ENCODE measurements around the gene KDM3B. TPM values are rescaled to one million over a fixed set of nuclear protein-coding genes. Genes with fewer than 3 reads are reported as not detected.

The KDM3B gene
- total RNA-seq, 1 donor from 2014 or later, result 96.1 TPM

DNA sequence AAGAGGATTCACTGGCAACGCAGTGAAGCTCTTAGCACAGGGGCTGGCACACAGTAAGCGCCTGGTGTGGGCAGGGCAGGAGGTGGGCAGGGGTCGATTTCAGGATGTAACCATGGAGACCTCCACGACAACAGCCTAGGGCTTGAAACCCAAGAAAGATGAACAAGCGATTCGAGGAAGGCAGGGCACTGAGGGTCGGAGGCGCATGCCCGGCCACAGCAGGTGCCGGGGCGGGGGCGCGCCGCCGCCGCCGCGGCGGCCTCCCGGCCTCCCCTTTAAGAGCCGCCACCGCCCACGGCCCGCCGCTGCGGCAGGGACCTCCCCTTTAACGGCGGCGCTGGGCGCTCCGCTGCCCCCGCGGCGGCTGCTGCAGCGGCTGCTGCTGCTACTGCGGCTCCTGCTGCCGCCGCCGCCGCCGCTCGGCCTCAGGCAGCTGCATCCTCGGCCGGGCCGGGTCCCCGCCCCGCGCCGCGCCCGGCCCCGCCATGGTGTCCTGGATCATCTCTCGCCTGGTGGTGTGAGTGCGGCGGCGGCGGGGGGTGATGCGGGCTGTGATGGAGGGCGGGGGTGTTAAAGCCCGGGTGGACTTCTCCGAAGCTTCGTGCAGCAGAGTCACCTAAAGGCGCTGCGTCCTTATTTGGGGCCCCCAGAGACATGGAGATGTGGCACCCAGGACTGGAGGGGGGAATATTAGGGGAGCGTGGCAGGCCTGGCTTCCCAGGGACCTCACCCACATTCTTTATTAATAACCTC is 86.4 kb downstream of the KDM3B start, which contains the start of gene REEP2:
REEP2 (plus strand) TSS at position 334 of the 753 bp plus-strand sequence; CDS start at position 486, 152 bp downstream.
- TF ChIP-seq, protein P1, sequence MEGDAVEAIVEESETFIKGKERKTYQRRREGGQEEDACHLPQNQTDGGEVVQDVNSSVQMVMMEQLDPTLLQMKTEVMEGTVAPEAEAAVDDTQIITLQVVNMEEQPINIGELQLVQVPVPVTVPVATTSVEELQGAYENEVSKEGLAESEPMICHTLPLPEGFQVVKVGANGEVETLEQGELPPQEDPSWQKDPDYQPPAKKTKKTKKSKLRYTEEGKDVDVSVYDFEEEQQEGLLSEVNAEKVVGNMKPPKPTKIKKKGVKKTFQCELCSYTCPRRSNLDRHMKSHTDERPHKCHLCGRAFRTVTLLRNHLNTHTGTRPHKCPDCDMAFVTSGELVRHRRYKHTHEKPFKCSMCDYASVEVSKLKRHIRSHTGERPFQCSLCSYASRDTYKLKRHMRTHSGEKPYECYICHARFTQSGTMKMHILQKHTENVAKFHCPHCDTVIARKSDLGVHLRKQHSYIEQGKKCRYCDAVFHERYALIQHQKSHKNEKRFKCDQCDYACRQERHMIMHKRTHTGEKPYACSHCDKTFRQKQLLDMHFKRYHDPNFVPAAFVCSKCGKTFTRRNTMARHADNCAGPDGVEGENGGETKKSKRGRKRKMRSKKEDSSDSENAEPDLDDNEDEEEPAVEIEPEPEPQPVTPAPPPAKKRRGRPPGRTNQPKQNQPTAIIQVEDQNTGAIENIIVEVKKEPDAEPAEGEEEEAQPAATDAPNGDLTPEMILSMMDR (IDR thresholded peaks at IDR 0.05; ENCODE audit: unreplicated experiment), result no peak
- Mint-ChIP-seq H3K4me3 (peak within 1 kb of the TSS; percentile 75), H3K9me3 (no peaks in the 10 kb centered on the region), H3K36me3 (peaks cover 13% of the 10 kb centered on the region), H3K4me1 (peaks cover 16% of the 10 kb centered on the region), H3K27me3 (ENCODE audit: low read depth) (no peaks in the 10 kb centered on the region), H3K27ac (peak within 1 kb of the TSS; percentile 72)
- peak in 1 of 2 experiments; percentile 68 for DNase-seq (ENCODE audit: low spot score in 2 of 2, unreplicated experiment in 2 of 2)

DNA sequence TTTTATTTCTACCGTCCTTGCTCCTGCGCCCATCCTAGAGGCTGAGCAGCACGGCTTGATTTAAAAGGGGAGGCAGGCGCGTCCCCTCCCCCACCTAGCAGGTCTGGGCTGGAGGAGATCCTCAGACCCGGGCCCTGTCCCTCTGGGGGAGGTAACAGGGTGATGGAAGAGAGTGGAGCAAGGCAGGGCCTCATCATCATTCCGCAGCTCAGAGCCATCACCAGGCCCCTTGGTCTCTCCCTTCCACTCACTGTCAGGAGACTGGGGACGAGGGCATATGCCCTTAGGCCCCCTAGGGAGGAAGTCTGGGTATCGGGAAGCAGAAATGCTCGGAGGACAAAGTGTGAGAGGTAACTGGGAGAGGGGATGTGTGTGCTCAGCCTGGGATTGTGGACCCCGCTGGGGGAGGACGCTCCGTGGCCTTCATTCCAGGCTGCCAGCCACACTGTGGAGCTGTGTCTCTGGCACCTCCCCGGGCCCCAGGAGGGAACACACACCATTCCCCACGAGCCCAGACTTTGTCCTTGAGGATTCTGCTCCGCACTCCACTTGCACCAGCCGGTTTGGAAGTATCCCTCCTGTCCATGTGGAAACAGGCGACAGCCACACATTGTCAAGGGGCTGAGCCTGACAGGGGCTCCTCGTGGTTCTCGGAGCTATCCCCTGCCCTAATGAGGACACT is 87.1 kb downstream of the KDM3B start:
- Mint-ChIP-seq H3K27ac (peak overlapping the region; percentile 72), H3K36me3 (peaks cover 12% of the 10 kb centered on the region), H3K4me3 (peak overlapping the region; percentile 75), H3K27me3 (ENCODE audit: low read depth) (no peaks in the 10 kb centered on the region), H3K4me1 (peaks cover 16% of the 10 kb centered on the region), H3K9me3 (no peaks in the 10 kb centered on the region)
- TF ChIP-seq, protein P1 (IDR thresholded peaks at IDR 0.05; ENCODE audit: unreplicated experiment), result no peak
- no peak for DNase-seq (ENCODE audit: low spot score in 2 of 2, unreplicated experiment in 2 of 2)

DNA sequence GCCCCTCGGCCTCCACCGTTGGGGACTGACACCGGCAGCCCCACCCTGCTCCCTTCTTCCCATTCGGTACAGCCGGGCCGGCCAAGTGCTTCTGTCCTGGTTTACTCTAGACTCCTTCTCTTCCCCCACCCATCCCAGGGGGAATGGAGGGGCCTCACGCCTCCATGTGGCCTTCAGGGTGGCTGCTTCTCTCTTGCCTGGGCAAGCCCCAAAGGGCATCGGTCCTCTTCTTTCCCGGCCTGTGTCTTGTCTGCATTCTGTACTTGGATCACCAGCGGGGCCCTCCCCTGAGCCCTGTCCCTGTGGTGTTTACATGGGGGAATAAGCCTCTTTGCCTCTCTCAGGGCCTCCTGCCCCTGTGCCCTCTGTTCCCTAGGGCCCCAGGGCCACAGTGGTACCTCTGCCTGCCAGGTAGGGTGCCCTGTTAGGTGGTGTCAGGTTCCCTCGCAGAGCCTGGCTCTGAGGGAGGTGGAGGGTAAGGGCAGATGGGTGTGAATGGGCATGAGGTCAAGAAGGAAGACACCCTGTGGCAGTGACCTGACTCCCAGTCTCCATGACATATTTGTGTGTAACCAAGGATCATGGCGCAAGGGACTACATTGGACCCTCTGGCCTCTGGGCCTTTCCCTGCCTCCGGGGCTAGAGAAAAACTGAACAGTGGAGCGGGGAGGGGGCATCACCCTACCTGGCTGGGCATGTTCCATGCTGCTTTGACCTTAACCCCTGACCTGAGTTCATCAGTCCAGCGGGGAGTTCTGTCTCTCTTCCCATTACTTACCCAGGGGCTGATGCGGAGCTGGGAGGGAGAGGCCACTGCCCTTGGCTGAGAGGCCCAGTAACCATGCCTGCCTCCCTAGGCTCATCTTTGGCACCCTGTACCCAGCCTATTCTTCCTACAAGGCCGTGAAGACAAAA is 87.9 kb downstream of the KDM3B start:
- H3K27me3 Mint-ChIP-seq (ENCODE audit: low read depth), result no peaks in the 10 kb centered on the region
- TF ChIP-seq, protein P1 (IDR thresholded peaks at IDR 0.05; ENCODE audit: unreplicated experiment), result no peak
- DNase-seq (ENCODE audit: low spot score in 2 of 2, unreplicated experiment in 2 of 2), result no peak
- peaks cover 16% of the 10 kb centered on the region for H3K4me1 Mint-ChIP-seq
- H3K36me3 Mint-ChIP-seq, result peaks cover 5% of the 10 kb centered on the region
- H3K4me3 Mint-ChIP-seq, result peak overlapping the region; percentile 75
- no peaks in the 10 kb centered on the region for H3K9me3 Mint-ChIP-seq
- H3K27ac Mint-ChIP-seq, result no peak overlapping the region

DNA sequence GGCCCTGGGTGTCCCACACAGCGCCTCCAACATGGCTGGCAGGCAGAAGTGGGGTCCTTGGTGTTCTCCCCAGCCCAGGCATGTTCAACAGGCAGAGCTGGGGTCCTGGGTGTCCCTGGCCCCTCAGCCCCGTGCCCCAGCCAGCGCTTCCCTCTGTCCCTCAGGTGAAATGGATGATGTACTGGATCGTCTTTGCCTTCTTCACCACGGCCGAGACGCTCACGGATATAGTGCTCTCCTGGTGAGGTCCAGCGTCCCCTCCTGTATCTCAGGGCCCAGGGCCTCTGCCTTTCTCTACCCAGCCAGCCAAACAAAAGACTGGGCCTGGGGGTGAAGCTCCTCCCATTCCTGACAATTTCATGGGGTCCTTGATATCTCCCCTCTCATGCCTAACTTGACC is 88.7 kb downstream of the KDM3B start:
- no peak for DNase-seq (ENCODE audit: low spot score in 2 of 2, unreplicated experiment in 2 of 2)
- Mint-ChIP-seq H3K4me1 (peaks cover 16% of the 10 kb centered on the region), H3K27me3 (ENCODE audit: low read depth) (no peaks in the 10 kb centered on the region), H3K9me3 (no peaks in the 10 kb centered on the region), H3K4me3 (no peak overlapping the region), H3K36me3 (no peaks in the 10 kb centered on the region), H3K27ac (no peak overlapping the region)
- TF ChIP-seq, protein P1 (IDR thresholded peaks at IDR 0.05; ENCODE audit: unreplicated experiment), result no peak

DNA sequence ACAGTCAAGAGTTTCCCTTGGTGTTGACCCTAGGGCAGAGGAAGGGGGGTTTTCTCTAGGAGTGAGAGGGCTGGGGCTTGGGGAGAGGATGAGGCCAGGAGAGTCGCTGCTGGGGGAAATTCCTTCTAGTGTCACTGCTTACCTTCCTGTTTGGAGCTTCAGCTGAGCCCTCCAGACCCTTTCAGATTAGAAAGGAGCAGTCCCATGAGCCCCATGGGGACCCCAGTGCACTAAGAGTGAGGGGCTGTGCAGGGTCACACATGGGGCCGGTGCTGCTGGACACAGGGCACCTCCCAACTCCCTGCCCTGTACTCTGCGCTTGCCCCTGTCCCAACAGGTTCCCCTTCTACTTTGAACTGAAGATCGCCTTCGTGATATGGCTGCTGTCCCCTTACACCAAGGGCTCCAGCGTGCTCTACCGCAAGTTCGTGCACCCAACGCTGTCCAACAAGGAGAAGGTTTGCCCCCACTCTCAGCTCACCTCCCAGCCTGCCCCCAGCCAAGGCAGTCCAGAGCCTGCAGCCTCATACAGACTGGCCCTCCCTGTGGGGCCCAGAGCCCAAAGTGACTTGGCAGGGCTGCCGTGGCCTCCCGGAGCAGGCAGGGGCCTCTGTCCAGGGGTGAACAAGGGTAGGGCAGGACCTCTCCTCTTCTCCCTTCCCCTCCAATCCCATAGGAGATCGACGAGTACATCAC is 91.7 kb downstream of the KDM3B start:
- H3K36me3 Mint-ChIP-seq, result no peaks in the 10 kb centered on the region
- DNase-seq (ENCODE audit: low spot score in 2 of 2, unreplicated experiment in 2 of 2), result no peak
- H3K4me1 Mint-ChIP-seq, result peaks cover 12% of the 10 kb centered on the region
- peaks cover 8% of the 10 kb centered on the region for H3K27me3 Mint-ChIP-seq (ENCODE audit: low read depth)
- H3K9me3 Mint-ChIP-seq, result no peaks in the 10 kb centered on the region
- TF ChIP-seq, protein P1 (IDR thresholded peaks at IDR 0.05; ENCODE audit: unreplicated experiment), result no peak
- no peak overlapping the region for H3K27ac Mint-ChIP-seq
- H3K4me3 Mint-ChIP-seq, result no peak overlapping the region
